GM19099 (cell line): Measurements from ENCODE around the gene SH2B2.

Experiments
- POLR2A ChIP-seq: IDR thresholded peaks from 3 replicates; pipeline ENCODE4 v1.6.1; 2011; ENCODE audit warnings: low read depth; ENCODE audit not compliant: insufficient read length; ENCODE audit errors: extremely low read depth

The SH2B2 gene

GRCh38 chr7:102258073-102258748, 28.5 kb upstream of the SH2B2 start:
- TF ChIP-seq POLR2A: no peak

GRCh38 chr7:102258749-102259107, 27.9 kb upstream of the SH2B2 start:
- no peak for TF ChIP-seq POLR2A

GRCh38 chr7:102260856-102261255, 25.8 kb upstream of the SH2B2 start:
- TF ChIP-seq POLR2A: no peak

- TF ChIP-seq POLR2A: no peak
Observed at GRCh38 chr7:102261451-102261850, 25.2 kb upstream of the SH2B2 start.

GRCh38 chr7:102262546-102262945, 24.1 kb upstream of the SH2B2 start:
- TF ChIP-seq POLR2A: no peak

GRCh38 chr7:102264367-102264891, 22.2 kb upstream of the SH2B2 start:
- no peak for TF ChIP-seq POLR2A

- TF ChIP-seq POLR2A: no peak
Observed at GRCh38 chr7:102266541-102266940, 20.1 kb upstream of the SH2B2 start.

GRCh38 chr7:102268635-102269034, 18.0 kb upstream of the SH2B2 start:
- TF ChIP-seq POLR2A: no peak

GRCh38 chr7:102270178-102270887, 16.3 kb upstream of the SH2B2 start:
- TF ChIP-seq POLR2A: no peak

GRCh38 chr7:102271158-102271798, 15.4 kb upstream of the SH2B2 start:
- TF ChIP-seq POLR2A: no peak

- no peak for TF ChIP-seq POLR2A
Observed at GRCh38 chr7:102272075-102272916, 14.4 kb upstream of the SH2B2 start.

GRCh38 chr7:102272917-102273748, 13.5 kb upstream of the SH2B2 start:
- no peak for TF ChIP-seq POLR2A

GRCh38 chr7:102273749-102274712, 12.6 kb upstream of the SH2B2 start:
- TF ChIP-seq POLR2A: no peak
